ENCODE measurements around the gene WDR53. TPM values are rescaled to one million over a fixed set of nuclear protein-coding genes. Genes with fewer than 3 reads are reported as not detected.
"Not testable (repeated sequence)": the region's sequence is repeated elsewhere in the genome, so short reads cannot be mapped to it uniquely, and the experiment has no call there.

Gene WDR53
- total RNA-seq, 1 experiment from 2014 or later: 14.8 TPM

- no peak overlapping the region for H3K4me2 ChIP-seq (ENCODE audit: low read length)
- no peak overlapping the region for H3K9ac ChIP-seq (ENCODE audit: low read length)
- TF ChIP-seq TCF7L2 (IDR thresholded peaks at IDR 0.05; ENCODE audit: borderline replicate concordance, extremely low read depth, insufficient read depth, insufficient read length) (no peak), ATF3 (IDR thresholded peaks at IDR 0.05) (no peak), MAX (IDR thresholded peaks at IDR 0.05) (no peak), CBX3 (IDR thresholded peaks at IDR 0.05; ENCODE audit: low read depth) (no peak)
- H3K9me2 ChIP-seq (ENCODE audit: insufficient read depth): no peaks in the 10 kb centered on the region
- POLR2A ChIA-PET: no interaction called here
- no peaks in the 10 kb centered on the region for H3K36me3 ChIP-seq (ENCODE audit: control insufficient read depth in 1 of 2, insufficient read depth in 2 of 2, low read length in 2 of 2)
- no peaks in the 10 kb centered on the region for H4K20me1 ChIP-seq (ENCODE audit: insufficient read depth)
- no peak overlapping the region for H3K27ac ChIP-seq (ENCODE audit: low read depth, low read length)
- no peak for DNase-seq (ENCODE audit: low read depth, low spot score)
- no peaks in the 10 kb centered on the region for H3K27me3 ChIP-seq (ENCODE audit: insufficient read depth, low read length)
- no peaks in the 10 kb centered on the region for H3K9me3 ChIP-seq (ENCODE audit: control insufficient read depth in 1 of 2, insufficient read depth in 1 of 2, low read depth in 1 of 2, low read length in 2 of 2)
- no TSS peak for BruUV-seq (replicated peaks)
- intact Hi-C loops (cut with micrococcal nuclease): loop anchor here (10.0 kb wide), 1 partner anchor 661 kb away; no protein-coding TSS in a partner anchor
- CTCF ChIA-PET: interaction anchor here (0.9 to 2.2 kb wide), 7 partner anchors 86 to 1075 kb away, joined by 3 to 16 read pairs (median 4); no protein-coding TSS in a partner anchor
- RAD21 ChIA-PET (ENCODE audit: low non-redundant PET in 1 of 2, low total read pairs in 2 of 2, uncharacterized antibody in 2 of 2, unreplicated experiment in 2 of 2): no interaction called here
- ATAC-seq: no peak
- no peak overlapping the region for H3K4me3 ChIP-seq (replicated peaks in 1 of 2; ENCODE audit: low read depth in 1 of 2, low read length in 2 of 2)
- H3K4me1 ChIP-seq (ENCODE audit: control insufficient read depth in 1 of 2, insufficient read depth in 2 of 2, low read length in 2 of 2): peaks cover 2 to 23% of the 10 kb centered on the region in 2 experiments; a peak in 2 of 4 replicates
- H3K79me2 ChIP-seq (ENCODE audit: insufficient read depth, low read length): no peaks in the 10 kb centered on the region
- no peak overlapping the region for H2AFZ ChIP-seq (ENCODE audit: low read depth, low read length, poor library complexity, severe bottlenecking)
Measured at GRCh38 chr3:196523841-196524240, 44.5 kb downstream of the WDR53 start.

- intact Hi-C loops (cut with micrococcal nuclease): loop anchor here (10.0 kb wide), 1 partner anchor 664 kb away; no protein-coding TSS in a partner anchor
- H3K36me3 ChIP-seq (ENCODE audit: control insufficient read depth in 1 of 2, insufficient read depth in 2 of 2, low read length in 2 of 2); POLR2A ChIA-PET; BruUV-seq (replicated peaks); RAD21 ChIA-PET (ENCODE audit: low non-redundant PET in 1 of 2, low total read pairs in 2 of 2, uncharacterized antibody in 2 of 2, unreplicated experiment in 2 of 2); DNase-seq (ENCODE audit: low read depth, low spot score); H2AFZ ChIP-seq (ENCODE audit: low read depth, low read length, poor library complexity, severe bottlenecking); H3K9me2 ChIP-seq (ENCODE audit: insufficient read depth); H3K4me2 ChIP-seq (ENCODE audit: low read length); H3K79me2 ChIP-seq (ENCODE audit: insufficient read depth, low read length); H3K9me3 ChIP-seq (ENCODE audit: control insufficient read depth in 1 of 2, insufficient read depth in 1 of 2, low read depth in 1 of 2, low read length in 2 of 2); ATAC-seq; H3K27ac ChIP-seq (ENCODE audit: low read depth, low read length); H3K4me3 ChIP-seq (replicated peaks in 1 of 2; ENCODE audit: low read depth in 1 of 2, low read length in 2 of 2); H3K9ac ChIP-seq (ENCODE audit: low read length); H3K4me1 ChIP-seq (ENCODE audit: control insufficient read depth in 1 of 2, insufficient read depth in 2 of 2, low read length in 2 of 2); H3K27me3 ChIP-seq (ENCODE audit: insufficient read depth, low read length); CTCF ChIA-PET; H4K20me1 ChIP-seq (ENCODE audit: insufficient read depth): not testable (repeated sequence)
Measured at GRCh38 chr3:196521291-196521690, 47.1 kb downstream of the WDR53 start.
